CD4-positive, alpha-beta T cell treated with Interleukin-21 for 1 hour (primary cell): ENCODE results near the gene C9orf43.
"Not testable (repeated sequence)": the region's sequence is repeated elsewhere in the genome, so short reads cannot be mapped to it uniquely, and the experiment has no call there.

ENCODE experiments used
- DNase-seq: peaks from one replicate; pipeline ENCODE4 v3.0.0-alpha.2; 2020

C9orf43 gene

GRCh38 chr9:113381909-113382411 is 28.6 kb upstream of the C9orf43 start:
- no peak for DNase-seq

DNA sequence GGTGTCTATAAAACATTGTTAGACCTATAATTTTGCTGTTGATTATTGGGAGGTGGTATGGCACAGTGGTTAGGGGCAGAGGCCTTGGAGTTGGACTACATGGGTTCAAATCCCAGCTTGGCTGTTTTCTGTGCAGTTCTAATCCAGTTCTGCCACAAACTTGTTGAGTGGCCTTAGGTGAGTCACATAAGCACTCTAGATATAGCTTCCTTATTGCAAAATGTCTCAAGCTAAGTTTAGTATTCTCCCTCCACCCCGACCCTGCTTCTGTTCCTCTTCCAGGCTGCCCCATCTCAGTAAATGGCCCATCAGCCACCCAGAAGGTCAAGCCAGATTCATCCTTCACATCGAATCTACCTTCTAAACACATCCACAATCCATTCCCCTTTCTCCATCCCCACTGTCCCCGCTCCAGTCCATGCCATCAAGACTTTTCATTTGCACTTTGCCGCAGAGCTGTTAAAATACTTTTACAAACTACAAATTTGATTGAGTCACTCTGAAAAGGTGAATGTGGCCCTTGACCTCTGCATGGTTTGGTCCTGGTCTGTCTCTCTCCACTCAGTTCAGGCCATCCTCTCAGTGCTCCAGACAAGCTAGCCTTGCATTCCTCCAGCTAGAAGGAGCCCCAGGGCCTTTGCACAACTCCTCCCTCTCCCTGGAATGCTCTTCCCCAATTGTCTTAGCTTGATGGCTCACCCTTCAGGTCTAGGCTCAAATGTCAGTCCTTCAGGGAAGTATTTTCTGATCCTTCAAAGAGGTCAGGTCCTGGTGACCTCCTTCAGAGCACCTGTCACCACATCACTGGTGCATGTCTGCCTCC is 23.8 kb upstream of the C9orf43 start:
- DNase-seq, result no peak

DNA sequence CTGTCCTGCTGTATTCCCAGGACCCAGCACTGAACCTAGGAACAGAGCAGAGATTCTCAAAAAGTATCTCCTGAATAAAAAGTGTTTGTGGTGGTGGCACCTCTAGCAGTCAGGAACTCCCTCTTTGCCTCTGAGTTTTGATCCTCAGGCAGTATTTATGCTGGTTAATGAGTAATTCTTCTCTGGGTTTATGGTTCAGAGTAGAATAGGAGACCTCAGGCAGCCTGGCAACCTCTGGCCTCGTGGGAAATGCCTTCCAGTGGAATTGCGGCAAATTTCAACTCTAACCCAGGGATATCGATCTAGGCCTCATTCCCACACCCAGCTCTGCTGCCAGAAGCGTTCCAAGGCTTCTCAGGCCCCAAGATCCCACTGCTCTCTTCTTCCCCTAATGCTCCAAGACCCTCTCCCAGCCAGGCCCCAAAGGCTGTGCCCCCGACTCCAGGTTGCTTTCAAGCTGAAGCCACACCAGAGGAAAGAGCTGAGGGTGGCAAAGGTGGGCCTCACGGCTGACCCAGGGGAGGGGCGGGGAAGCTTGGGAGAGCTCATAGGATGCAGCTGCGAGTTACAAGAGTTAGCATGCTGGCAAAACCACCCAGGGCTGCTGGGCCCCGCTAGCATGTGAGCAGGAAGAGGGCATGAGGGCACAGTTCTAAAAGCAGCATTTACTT is 22.9 kb upstream of the C9orf43 start:
- DNase-seq, result no peak

DNA sequence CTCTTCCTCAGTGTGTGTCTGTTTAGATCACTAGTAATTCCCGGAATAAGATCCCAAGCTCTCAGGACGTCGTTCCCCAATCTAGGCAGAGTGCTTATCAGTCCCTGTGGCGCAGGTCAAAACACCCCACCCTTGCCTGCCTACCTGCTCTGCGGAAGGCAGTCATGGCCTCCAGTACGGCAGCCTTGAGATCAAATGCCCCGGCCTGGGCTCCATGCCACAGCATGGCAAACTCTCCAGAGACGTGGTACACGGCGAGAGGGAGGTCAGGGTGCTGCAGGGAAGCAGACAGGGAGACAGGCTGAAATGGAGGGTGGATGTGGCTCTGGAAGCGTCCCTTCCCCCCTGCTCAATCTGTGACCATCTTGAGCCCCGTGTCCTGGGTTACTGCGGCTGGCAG is 21.7 kb upstream of the C9orf43 start:
- no peak for DNase-seq

GRCh38 chr9:113389451-113389850 is 21.1 kb upstream of the C9orf43 start:
- no peak for DNase-seq

- DNase-seq, result no peak
Measured at GRCh38 chr9:113390192-113390960, 20.2 kb upstream of the C9orf43 start.

- DNase-seq, result no peak
Measured at GRCh38 chr9:113391917-113392316, 18.6 kb upstream of the C9orf43 start.

GRCh38 chr9:113393281-113393680 is 17.3 kb upstream of the C9orf43 start:
- no peak for DNase-seq

GRCh38 chr9:113395000-113395861 is 15.3 kb upstream of the C9orf43 start:
- DNase-seq, result no peak

- DNase-seq, result no peak
Measured at GRCh38 chr9:113397203-113397631, 13.3 kb upstream of the C9orf43 start.

- no peak for DNase-seq
Measured at GRCh38 chr9:113398796-113399195, 11.8 kb upstream of the C9orf43 start.

DNA sequence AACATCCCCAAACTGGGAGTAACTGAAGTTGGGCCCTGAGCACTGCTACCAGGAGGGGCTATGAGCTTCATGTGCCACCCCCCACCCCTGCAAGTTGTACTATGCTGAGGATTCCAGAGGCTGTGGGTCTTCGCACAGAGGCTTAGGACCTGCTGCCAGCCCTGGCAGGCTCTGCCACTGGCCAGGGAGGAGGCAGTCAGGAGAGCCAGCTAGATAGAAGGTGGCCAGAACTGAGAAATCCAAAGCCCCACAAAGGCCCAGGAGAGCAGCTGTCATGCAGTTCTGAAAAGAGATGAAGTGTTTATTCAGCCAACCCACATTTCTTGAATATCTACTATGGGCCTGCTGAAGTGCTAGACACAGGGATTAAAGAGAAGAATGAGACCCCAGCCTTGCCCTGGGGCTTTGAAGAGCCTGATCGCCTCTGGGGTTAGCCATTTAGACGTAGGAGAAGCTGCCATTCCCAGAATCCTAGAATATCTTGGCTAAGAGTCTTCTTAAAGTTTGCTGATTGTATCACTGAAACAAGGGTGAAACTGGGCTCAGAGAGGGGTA is 10.8 kb upstream of the C9orf43 start:
- DNase-seq, result no peak

DNA sequence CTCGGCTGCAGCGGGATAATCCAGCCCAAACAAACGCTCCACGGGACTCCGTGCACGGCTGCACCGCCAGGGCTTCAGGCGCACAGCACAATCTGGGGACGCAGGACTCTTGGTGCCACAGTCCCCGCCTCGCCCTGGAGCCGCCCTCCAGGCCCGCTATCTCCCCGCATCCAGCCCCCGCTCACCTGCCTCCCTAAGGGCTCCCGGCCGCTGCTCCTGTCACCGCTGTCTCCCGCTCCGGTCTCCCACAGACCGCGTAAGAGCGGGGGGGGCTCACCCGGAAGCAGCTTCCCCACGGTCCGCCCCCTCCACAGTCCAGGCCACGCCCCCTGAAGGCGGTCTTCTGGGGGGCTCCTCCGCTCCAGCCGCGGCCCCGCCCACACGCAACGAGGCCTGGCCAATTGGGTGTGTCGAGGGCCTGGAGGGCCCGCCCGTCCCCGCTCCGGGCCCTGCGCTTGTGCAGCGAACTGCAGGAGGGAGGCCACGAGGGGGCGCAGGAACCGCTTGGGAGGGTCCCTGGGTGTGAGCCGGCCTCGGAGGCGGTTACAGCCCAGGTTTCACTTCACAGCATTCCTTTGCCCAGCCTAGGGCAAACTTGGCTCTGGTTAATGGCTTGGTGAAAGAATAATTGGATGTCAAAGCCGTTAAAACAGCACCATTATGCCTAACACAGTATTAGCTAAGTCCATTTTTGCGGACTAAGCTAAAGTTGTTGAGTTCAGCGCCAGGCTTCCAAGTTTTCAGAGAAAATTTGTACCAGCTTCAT is 9.3 kb upstream of the C9orf43 start, which contains the start of gene ALAD:
ALAD (minus strand) TSS at position 258 of the 766 bp plus-strand sequence. CDS start 7,725 bp downstream, outside the sequence.
- peak; percentile 99 for DNase-seq

- DNase-seq, result no peak
Measured at GRCh38 chr9:113403646-113404045, 6.9 kb upstream of the C9orf43 start.

DNA sequence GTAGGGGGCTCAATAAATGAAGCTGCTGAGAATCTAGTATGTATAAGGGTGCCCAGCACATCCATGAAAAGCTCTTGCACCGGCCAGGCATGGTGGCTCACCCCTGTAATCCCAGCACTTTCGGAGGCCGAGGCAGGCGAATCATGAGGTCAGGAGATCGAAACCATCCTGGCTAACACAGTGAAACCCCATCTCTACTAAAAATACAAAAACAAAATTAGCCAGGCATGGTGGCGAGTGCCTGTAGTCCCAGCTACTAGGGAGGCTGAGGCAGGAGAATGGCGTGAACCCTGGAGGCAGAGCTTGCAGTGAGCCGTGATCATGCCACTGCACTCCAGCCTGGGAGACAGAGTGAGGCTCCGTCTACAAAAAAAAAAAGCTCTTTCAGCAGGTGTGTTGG is 4.2 kb upstream of the C9orf43 start:
- not testable (repeated sequence) for DNase-seq

DNA sequence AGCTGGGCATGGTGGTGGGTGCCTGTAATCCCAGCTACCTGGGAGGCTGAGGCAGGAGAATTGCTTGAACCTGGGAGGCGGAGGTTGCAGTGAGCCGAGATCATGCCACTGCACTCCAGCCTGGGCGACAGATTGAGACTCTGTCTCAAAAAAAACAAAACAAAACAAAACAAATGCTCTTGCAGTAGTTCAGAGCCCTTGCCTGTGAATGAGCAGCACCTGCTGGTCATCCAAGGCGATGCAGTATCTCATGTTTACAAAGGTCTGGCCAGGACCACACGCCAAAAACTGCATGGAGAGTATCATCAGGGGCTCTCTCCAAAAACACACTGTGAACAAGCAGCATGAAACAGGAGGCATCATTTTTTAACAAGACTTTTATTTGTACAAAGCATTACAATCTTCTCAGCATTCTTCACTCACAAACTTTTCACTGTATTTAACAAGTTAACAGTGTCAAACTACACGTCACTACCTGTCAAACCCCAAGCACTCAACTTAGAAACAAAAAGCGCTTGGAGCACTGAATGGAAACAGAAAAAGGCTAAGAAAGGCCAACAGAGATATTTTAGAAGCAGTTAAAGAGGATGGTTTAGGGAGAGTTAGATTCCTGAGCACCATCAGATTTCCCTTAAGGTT is 3.6 kb upstream of the C9orf43 start:
- DNase-seq, result peak; percentile 76

DNA sequence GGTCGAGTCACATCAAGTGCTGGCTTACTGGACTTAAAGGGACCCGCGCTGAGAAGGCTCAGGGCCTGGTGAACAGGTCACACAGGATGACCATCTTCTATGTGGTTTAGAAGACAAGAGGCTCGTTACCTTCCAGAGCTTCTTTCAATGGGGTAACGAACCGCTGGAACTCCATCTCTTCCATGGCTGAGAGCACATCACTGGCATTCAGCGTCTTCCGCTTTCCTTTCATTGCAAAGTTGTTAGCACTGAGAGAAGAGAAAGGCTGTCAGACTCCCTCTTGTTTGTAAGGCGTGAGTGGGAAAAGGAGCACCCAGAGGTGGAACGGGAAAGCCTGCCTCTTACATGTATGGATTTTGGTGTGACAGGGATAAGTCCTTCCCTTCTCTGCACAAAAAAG is 1.1 kb upstream of the C9orf43 start:
- no peak for DNase-seq

GRCh38 chr9:113409883-113410206 is 702 bp upstream of the C9orf43 start:
- DNase-seq, result no peak

DNA sequence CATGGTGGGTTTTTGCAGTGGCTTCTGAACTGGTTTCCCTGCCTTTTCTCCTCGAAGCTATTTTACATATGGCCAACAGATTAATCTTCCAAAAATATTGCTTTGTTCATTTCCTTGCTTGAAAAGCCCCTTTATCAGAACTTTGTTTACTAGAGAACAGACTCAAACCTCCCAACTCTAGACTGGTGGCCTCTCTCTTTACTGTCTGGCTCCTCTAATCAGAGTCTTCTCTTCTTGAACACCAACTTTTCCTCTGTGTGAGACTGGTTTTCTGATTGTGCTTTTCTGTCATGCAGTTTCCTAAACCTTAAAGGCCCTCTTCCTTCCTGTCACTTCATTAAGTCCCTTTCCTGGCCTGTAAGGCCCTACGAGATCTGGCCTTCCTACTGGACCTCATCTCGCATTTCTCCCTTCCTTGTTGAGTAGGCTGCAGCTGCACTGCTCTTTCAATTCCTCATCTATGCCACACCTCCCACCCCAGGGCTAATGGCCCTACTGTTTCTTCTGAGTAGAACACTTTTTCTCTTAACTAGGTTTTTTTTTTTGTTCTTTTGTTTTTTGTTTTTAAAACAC is 5.7 kb downstream of the C9orf43 start:
- DNase-seq, result no peak

GRCh38 chr9:113417370-113417769 is 6.8 kb downstream of the C9orf43 start:
- DNase-seq, result peak; percentile 25
